Ishikawa (cell line): Measurements from ENCODE around the gene SLIT3.

ENCODE experiments used
- CEBPB ChIP-seq: IDR thresholded peaks from 2 replicates; pipeline ENCODE4 v1.6.1; 2012
- CREB1 ChIP-seq: IDR thresholded peaks from 2 replicates; pipeline ENCODE4 v1.6.1; 2012; ENCODE audit warnings: low read depth
- EGR1 ChIP-seq: IDR thresholded peaks from 2 replicates; pipeline ENCODE4 v1.6.1; 2012
- EP300 ChIP-seq: IDR thresholded peaks from 2 replicates; pipeline ENCODE4 v1.6.1; 2012; ENCODE audit warnings: borderline replicate concordance
- FOXM1 ChIP-seq: IDR thresholded peaks from 2 replicates; pipeline ENCODE4 v1.6.1; 2012; ENCODE audit warnings: low read depth, borderline replicate concordance
- NFIC ChIP-seq: IDR thresholded peaks from 2 replicates; pipeline ENCODE4 v1.6.1; 2012
- RAD21 ChIP-seq: IDR thresholded peaks from 2 replicates; pipeline ENCODE4 v1.6.1; 2012; ENCODE audit warnings: low read depth
- TAF1 ChIP-seq: IDR thresholded peaks from 2 replicates; pipeline ENCODE4 v1.6.1; 2012; ENCODE audit warnings: low read depth, mild to moderate bottlenecking
- TCF12 ChIP-seq: IDR thresholded peaks from 2 replicates; pipeline ENCODE4 v1.6.1; 2012; ENCODE audit warnings: low read depth
- TEAD4 ChIP-seq: IDR thresholded peaks from 2 replicates; pipeline ENCODE4 v1.6.1; 2012
- YY1 ChIP-seq: IDR thresholded peaks from 2 replicates; pipeline ENCODE4 v1.6.1; 2012; ENCODE audit warnings: low read depth
- ZBTB7A ChIP-seq: IDR thresholded peaks from 2 replicates; pipeline ENCODE4 v1.6.1; 2012; ENCODE audit warnings: low read depth
- TF ChIP-seq, protein P1 (sequence below): IDR thresholded peaks from 2 replicates; pipeline ENCODE4 v1.6.1; 2012; ENCODE audit warnings: low read depth, mild to moderate bottlenecking
- TF ChIP-seq, protein P2 (sequence below): IDR thresholded peaks from 2 replicates; pipeline ENCODE4 v1.6.1; 2012
- TF ChIP-seq, protein P3 (sequence below): IDR thresholded peaks from 2 replicates; pipeline ENCODE4 v1.6.1; 2012

The SLIT3 gene

DNA sequence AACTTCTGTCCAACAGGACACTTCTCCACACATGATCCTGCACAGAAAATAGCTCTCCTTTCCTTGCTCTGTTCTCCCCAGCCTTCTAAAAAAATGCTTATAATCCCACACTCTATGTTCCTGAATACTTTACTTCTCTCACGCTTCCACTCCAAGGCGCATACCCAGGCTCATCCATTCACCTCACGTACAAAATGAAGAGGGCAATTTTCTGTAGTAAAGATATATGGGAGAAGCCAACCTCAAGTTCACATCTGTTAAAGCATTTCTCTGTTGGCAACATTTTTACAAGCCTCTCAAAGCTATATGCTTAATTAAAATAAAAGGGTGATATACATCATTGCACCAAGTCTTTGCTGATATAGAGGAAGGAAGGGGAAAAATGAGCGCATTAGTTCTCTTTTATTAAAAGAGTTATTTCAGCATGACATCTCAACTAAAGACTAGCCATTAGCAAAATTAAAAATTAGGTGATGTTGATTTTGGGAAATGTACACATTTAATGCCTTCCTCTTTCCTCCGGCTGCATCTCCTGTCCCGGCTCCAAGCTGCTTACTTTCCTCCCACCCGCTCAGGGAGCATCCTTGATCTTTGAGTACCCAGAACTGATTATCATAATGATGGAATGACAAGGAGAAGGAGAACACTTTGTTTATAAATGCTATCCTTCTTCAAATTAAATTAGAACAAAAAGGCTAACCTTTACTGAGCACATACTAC lies 379.6 kb downstream of the SLIT3 start:
- TF ChIP-seq, protein P1, sequence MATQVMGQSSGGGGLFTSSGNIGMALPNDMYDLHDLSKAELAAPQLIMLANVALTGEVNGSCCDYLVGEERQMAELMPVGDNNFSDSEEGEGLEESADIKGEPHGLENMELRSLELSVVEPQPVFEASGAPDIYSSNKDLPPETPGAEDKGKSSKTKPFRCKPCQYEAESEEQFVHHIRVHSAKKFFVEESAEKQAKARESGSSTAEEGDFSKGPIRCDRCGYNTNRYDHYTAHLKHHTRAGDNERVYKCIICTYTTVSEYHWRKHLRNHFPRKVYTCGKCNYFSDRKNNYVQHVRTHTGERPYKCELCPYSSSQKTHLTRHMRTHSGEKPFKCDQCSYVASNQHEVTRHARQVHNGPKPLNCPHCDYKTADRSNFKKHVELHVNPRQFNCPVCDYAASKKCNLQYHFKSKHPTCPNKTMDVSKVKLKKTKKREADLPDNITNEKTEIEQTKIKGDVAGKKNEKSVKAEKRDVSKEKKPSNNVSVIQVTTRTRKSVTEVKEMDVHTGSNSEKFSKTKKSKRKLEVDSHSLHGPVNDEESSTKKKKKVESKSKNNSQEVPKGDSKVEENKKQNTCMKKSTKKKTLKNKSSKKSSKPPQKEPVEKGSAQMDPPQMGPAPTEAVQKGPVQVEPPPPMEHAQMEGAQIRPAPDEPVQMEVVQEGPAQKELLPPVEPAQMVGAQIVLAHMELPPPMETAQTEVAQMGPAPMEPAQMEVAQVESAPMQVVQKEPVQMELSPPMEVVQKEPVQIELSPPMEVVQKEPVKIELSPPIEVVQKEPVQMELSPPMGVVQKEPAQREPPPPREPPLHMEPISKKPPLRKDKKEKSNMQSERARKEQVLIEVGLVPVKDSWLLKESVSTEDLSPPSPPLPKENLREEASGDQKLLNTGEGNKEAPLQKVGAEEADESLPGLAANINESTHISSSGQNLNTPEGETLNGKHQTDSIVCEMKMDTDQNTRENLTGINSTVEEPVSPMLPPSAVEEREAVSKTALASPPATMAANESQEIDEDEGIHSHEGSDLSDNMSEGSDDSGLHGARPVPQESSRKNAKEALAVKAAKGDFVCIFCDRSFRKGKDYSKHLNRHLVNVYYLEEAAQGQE = no peak
- TF ChIP-seq CEBPB = no peak
- TF ChIP-seq TAF1 = no peak
- no peak for TF ChIP-seq YY1
- no peak for TF ChIP-seq CREB1
- TF ChIP-seq TEAD4 = no peak
- no peak for TF ChIP-seq RAD21
- TF ChIP-seq TCF12 = no peak
- TF ChIP-seq EP300 = no peak
- TF ChIP-seq NFIC = no peak
- TF ChIP-seq, protein P2, sequence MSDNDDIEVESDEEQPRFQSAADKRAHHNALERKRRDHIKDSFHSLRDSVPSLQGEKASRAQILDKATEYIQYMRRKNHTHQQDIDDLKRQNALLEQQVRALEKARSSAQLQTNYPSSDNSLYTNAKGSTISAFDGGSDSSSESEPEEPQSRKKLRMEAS = no peak
- TF ChIP-seq ZBTB7A = no peak
- no peak for TF ChIP-seq EGR1
- TF ChIP-seq, protein P3, sequence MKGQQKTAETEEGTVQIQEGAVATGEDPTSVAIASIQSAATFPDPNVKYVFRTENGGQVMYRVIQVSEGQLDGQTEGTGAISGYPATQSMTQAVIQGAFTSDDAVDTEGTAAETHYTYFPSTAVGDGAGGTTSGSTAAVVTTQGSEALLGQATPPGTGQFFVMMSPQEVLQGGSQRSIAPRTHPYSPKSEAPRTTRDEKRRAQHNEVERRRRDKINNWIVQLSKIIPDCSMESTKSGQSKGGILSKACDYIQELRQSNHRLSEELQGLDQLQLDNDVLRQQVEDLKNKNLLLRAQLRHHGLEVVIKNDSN = no peak
- no peak for TF ChIP-seq FOXM1

DNA sequence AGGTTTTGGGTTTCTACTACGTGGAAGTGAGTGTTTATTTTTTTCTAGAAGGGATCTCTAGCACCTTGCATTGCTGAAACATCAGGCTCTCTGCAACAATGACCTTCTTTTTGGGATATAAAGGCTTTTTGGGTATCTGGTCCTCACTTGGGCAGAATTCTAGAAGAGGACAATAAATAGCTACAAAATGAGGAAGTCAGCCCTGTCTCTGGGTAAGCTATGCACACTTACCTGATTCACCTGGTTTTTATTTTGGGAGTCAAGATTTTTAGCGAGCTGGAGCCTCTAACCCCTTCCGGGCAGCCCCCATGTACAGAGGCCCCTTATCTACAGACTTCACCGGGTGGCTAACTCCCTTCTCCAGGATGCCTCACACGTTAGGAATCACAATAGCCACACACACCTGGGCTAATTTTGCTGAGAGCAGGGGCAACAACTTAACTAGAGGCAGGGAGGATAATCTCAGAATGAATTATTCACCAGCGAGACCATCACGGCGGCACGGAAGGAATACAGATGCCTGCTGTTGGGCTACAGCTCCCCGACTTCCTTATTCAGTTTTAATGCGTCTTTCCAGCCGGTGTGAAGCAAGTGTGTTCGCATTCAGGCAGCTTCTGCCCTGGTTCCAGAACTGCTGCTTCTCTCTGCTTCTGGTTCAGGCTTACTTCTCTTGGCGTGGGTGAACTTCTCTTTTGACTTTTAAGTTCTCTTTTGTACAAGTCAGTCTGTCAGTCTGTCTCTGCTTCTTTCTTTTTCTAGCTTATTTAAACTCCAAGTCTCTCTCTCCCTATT lies 380.7 kb downstream of the SLIT3 start:
- TF ChIP-seq, protein P2 = no peak
- TF ChIP-seq TCF12 (no peak), ZBTB7A (no peak), YY1 (no peak), TEAD4 (no peak), NFIC (no peak), FOXM1 (no peak), EGR1 (no peak), CREB1 (no peak), RAD21 (no peak), EP300 (no peak), TAF1 (no peak), CEBPB (no peak)
- TF ChIP-seq, protein P3 = no peak
- TF ChIP-seq, protein P1 = no peak

DNA sequence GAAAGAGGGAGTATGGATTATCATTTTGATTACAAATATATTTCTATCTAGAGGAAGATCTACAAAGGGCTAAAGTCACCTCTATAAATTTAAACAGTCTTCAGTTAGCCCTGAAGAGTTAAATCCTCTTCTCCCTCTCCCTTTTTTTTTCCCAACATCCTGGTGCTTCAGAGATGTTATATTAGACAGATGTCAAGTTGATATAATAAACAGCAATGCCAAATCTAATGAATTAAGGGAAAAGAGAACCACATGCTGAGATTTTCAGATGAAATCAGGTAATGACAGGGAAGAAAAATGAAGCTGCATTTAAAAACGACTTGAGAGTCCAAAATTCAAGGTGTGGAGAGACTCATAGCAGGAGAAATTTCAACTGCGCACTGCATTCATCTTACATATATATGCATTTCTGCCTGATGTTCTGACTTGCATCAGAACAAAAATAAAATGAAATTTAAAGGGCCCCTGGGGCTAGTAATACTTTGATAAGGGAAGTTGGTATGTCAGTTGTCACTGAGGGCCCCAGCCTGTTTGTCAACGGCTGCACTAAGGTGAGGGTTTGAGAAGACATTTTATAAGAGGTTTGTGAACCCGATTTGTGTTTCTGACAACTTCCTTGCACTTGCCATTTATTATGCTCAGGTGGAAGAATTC lies 382.9 kb downstream of the SLIT3 start:
- TF ChIP-seq TAF1 = no peak

DNA sequence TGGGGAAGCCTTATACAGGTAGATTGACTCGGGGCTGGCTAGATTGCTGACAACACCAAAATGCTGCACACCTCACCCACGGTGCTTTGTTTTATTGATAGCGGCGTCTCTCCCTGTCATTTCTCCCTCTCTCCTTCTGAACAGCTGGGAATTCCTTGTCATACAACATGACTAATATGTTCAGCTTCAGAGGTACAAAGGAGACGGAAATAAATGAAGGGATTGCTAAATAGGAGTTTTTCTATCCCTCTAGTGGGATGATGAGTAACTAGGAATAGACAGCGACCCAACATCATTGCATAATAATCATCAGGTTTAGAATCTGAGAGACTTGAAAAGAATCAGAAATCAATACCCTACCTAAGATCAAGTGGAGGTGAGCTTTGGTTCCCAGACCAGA lies 384.1 kb downstream of the SLIT3 start:
- TF ChIP-seq RAD21 (no peak), TAF1 (no peak), TEAD4 (no peak), EGR1 (no peak), YY1 (no peak), FOXM1 (no peak), EP300 (no peak), ZBTB7A (no peak)
- TF ChIP-seq, protein P1 = no peak
